PC-3 (cell line): Measurements from ENCODE around the gene HCN3.

Experiments
- CTCF ChIP-seq: fragments of 300-600 bp; sonication (generic); conservative IDR thresholded peaks from 2 replicates; pipeline ENCODE4 v1.5.1; 2017; ENCODE audit warnings: antibody characterized with exemption, low read depth, mild to moderate bottlenecking, low read length
- EZH2 ChIP-seq: fragments of 300-600 bp; sonication (generic); IDR thresholded peaks from one replicate; pipeline ENCODE4 v1.6.1; 2017; ENCODE audit warnings: antibody characterized with exemption, mild to moderate bottlenecking, low read length; ENCODE audit not compliant: unreplicated experiment
- EZH2phosphoT487 ChIP-seq: fragments of 300-600 bp; sonication (generic); IDR thresholded peaks from 2 replicates; pipeline ENCODE4 v1.6.1; 2018; ENCODE audit warnings: mild to moderate bottlenecking, antibody characterized with exemption, low read length, borderline replicate concordance

GRCh38 chr1:155277902-155278688, 832 bp downstream of the HCN3 start:
- TF ChIP-seq EZH2phosphoT487 (no peak), CTCF (peak; percentile 54), EZH2 (no peak)
